SJSA1 (cell line): ENCODE data around the gene GNAQ. TPM values are rescaled to one million over a fixed set of nuclear protein-coding genes. Genes with fewer than 3 reads are reported as not detected.

Experiments
- DNase-seq, 2 experiments: peaks; one replicate each; pipeline ENCODE4 v3.0.0-alpha.2; 2015 to 2020; ENCODE audit warnings: low spot score in 2 of 2, low read depth in 1 of 2
- H3K27ac ChIP-seq: fragments of 250-450 bp; sonication (Bioruptor Pico); 2 replicates; pipeline ENCODE4 v1.5.1; 2020; ENCODE audit warnings: mild to moderate bottlenecking, moderate library complexity
- H3K27me3 ChIP-seq: fragments of 250-450 bp; sonication (Bioruptor Pico); replicated peaks from 2 replicates; pipeline ENCODE4 v1.5.1; 2020; ENCODE audit warnings: mild to moderate bottlenecking, moderate library complexity
- H3K36me3 ChIP-seq: fragments of 250-450 bp; sonication (Bioruptor Pico); 2 replicates; pipeline ENCODE4 v1.5.1; 2020; ENCODE audit warnings: mild to moderate bottlenecking
- H3K4me1 ChIP-seq: fragments of 250-450 bp; sonication (Bioruptor Pico); replicated peaks from 2 replicates; pipeline ENCODE4 v1.6.1; 2021; ENCODE audit warnings: mild to moderate bottlenecking
- H3K4me3 ChIP-seq: fragments of 250-450 bp; sonication (Bioruptor Pico); 2 replicates; pipeline ENCODE4 v1.5.1; 2020; ENCODE audit warnings: mild to moderate bottlenecking
- H3K9me3 ChIP-seq: fragments of 250-450 bp; sonication (Bioruptor Pico); replicated peaks from 2 replicates; pipeline ENCODE4 v1.5.1; 2020; ENCODE audit warnings: mild to moderate bottlenecking
- total RNA-seq: library from RNA; depleted of rRNA; stranded (reverse); fragments of >200 nt; shearing (Covaris generic); gene quantifications from 2 replicates; pipeline ENCODE4 v1.2.3, GENCODE V29; 2014

The GNAQ gene
- total RNA-seq, 1 experiment from 2014 or later, result 46.2 TPM

DNA sequence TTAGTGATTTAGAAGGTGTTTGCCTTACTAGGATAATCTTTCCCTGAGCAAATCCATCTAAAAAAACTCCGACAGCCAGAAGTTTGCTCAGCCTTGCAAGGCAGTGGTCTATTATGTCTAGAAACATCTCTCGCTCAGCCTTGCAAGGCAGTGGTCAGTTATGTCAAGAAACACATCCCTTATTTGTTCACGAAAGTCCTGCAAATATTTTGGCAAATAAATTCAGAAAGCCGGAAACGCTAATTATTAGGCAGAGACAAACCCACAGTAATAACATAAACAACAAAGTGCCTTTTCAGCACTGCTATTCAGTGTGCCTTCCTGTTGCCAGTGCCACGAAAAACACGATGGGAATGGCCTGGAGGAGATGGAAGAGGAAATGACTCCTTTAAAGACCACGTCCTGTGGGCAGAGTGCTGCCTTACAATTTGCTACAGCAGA is 184.5 kb downstream of the GNAQ start:
- DNase-seq, result no peak
- Histone ChIP-seq H3K27me3 (no peaks in the 10 kb centered on the region), H3K4me1 (peaks cover 27% of the 10 kb centered on the region), H3K4me3 (no peak overlapping the region), H3K27ac (no peak overlapping the region), H3K9me3 (no peaks in the 10 kb centered on the region), H3K36me3 (no peaks in the 10 kb centered on the region)

DNA sequence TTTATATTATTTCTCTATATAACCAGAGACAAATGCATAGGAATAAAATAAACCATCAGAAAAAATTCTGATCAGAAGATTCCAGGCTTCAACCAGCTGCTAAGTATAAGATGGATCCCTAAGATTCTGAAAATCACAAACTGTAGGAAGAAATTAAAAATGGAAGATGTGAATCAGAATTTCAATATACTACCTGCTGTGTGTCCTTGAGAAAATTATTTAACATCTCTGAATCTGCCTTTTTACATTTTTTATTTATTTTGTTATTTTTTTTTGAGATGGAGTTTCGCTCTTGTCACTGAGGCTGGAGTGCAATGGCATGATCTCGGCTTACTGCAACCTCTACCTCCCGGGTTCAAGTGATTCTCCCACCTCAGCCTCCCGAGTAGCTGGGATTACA is 187.2 kb downstream of the GNAQ start:
- peaks cover 43% of the 10 kb centered on the region for H3K4me1 ChIP-seq
- H3K4me3 ChIP-seq, result no peak overlapping the region
- H3K27me3 ChIP-seq, result no peaks in the 10 kb centered on the region
- H3K9me3 ChIP-seq, result no peaks in the 10 kb centered on the region
- no peak for DNase-seq
- H3K27ac ChIP-seq, result no peak overlapping the region
- no peaks in the 10 kb centered on the region for H3K36me3 ChIP-seq

DNA sequence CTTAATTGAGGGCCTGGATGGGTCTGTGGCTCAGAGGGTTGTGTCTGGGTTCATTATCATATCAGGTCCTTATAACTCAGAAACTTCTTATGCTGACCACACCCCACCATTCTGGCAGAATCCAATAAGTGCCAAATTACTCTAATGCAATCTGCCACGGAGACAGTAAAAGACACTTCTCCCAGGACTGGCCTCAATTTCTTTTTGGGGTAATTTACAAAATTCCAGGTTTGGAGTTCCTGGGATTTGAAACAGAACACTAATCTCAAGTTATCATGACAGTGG is 187.8 kb downstream of the GNAQ start:
- Histone ChIP-seq H3K9me3 (no peaks in the 10 kb centered on the region), H3K27me3 (no peaks in the 10 kb centered on the region), H3K27ac (no peak overlapping the region), H3K4me1 (peaks cover 39% of the 10 kb centered on the region), H3K36me3 (no peaks in the 10 kb centered on the region), H3K4me3 (no peak overlapping the region)
- DNase-seq, result no peak

DNA sequence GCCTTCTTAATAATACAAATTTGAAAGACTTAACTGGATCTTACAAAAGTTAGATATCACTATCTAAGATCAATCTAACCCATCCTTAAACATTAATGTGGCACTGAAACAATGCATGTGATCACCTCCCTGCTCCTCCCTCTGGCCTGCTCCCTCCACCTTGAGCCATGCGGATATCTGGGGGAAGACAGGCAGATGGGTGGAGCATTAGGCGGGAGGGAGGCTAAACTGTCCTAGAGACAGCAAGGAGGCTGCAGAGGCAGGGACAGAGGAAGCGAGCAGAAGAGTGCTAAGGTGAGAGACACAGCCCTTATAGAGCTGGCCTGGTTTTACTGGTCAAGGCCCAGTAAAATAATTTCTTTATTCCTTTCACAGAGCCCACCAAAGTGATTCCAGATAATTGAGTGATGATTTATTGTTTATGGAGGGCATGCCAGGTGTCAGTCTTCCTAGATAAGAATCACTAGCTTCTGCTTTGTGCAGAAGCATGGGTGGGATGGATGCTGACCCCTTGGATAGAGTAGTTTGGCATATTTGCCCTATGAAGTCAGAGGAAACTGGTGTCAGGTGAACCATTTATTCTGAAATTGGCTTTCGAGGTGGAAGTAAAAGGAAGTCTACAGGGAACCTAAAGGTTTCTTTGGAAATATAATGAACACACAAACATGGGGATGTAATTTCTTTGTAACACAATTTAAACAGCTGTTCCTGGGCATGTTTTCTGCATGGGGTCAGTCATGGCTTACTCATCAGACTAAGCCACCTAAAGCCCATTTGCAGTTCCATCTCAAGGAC is 188.3 kb downstream of the GNAQ start:
- H3K4me3 ChIP-seq, result no peak overlapping the region
- no peaks in the 10 kb centered on the region for H3K36me3 ChIP-seq
- H3K9me3 ChIP-seq, result no peaks in the 10 kb centered on the region
- H3K27me3 ChIP-seq, result no peaks in the 10 kb centered on the region
- H3K4me1 ChIP-seq, result peaks cover 37% of the 10 kb centered on the region
- H3K27ac ChIP-seq, result no peak overlapping the region
- no peak for DNase-seq

DNA sequence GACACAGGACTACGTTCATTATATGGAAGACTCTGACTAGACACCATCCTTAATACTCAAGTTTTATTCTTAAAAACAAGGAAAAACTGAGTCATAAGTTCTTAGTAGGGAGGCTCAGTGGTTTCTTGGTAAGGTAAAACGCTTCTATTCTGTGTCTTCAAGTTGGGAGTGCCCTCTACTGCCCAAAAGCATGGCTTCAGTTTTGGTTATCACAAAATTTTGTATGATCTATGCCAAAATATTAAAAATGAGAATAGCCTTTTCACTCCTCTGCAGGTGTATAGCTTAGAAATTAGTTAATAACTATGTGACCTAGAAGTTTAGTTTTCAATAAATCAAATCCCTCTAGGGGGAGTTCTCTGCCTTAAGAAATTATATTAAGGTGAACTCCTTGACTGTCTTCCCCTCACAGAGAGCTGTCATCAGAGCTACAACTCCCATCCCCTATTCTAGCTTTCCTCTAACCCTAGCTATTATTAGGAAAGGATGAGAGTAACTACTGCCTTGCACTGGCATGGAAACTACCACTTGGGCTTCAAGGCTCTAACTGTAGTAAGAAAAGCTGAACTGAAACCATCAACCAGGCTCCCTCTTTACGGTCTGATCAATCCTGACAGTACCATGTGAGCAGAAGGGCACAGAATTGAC is 189.7 kb downstream of the GNAQ start:
- H3K36me3 ChIP-seq, result no peaks in the 10 kb centered on the region
- H3K4me1 ChIP-seq, result peaks cover 26% of the 10 kb centered on the region
- H3K27ac ChIP-seq, result no peak overlapping the region
- no peaks in the 10 kb centered on the region for H3K9me3 ChIP-seq
- no peak overlapping the region for H3K4me3 ChIP-seq
- no peaks in the 10 kb centered on the region for H3K27me3 ChIP-seq
- no peak for DNase-seq

DNA sequence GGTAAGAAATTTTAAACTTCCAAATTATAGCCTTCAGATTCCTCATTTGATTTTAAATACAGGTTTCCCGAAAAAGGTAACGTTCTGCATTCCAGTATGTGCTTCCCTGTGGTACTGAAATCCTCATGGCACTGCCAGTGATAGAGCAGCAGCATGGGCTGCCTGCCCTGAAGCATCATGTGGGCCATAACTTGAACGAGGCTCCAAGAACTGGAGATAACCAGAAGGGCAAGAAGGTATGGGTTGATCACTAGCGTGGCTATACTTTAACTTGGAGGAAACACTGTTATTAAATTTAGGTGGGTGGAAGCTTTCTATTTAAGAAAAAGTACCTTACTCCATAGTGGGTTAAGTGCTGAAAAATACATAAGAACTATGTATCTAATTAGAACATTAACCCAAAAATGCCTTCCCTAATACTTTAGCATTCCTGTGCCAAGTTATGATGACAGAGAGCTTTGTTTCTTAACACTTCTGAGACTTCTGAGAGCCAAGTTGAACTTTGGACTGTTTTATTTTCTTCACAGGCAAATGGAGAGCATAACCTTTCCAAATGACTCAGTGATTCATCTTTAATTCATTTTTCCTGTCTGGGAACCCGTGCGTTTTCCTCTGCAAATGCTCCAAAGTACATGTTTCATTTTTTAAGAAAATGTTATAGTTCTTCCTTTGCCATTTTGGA is 192.0 kb downstream of the GNAQ start:
- H3K27ac ChIP-seq, result no peak overlapping the region

DNA sequence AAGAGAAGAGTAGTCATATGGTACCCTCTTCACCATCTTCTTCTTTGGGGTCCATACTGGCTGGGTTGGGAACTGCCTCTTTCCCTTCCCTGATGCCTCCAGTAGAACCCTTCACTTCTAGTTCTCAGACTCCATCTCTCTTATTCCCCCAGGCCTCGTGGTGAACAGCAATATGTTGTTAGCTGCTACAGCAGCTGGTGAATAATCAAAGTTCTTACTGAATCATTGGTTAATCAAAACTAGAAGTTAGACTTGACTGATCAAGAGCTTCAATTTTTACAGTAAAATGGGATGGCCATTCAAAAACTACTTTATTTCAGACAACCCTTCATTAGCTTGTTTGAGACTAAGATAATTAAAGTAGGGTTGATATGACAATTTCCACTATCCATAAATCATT is 192.6 kb downstream of the GNAQ start:
- Histone ChIP-seq H3K9me3 (no peaks in the 10 kb centered on the region), H3K27ac (no peak overlapping the region), H3K36me3 (no peaks in the 10 kb centered on the region), H3K4me1 (peaks cover 16% of the 10 kb centered on the region), H3K4me3 (no peak overlapping the region), H3K27me3 (no peaks in the 10 kb centered on the region)
- DNase-seq, result no peak

More for the DNA sequence above, 192.0 kb downstream of the GNAQ start:
- H3K4me1 ChIP-seq, result peaks cover 16% of the 10 kb centered on the region
- DNase-seq, result no peak
- no peak overlapping the region for H3K4me3 ChIP-seq
- H3K9me3 ChIP-seq, result no peaks in the 10 kb centered on the region
- H3K36me3 ChIP-seq, result no peaks in the 10 kb centered on the region
- no peaks in the 10 kb centered on the region for H3K27me3 ChIP-seq

DNA sequence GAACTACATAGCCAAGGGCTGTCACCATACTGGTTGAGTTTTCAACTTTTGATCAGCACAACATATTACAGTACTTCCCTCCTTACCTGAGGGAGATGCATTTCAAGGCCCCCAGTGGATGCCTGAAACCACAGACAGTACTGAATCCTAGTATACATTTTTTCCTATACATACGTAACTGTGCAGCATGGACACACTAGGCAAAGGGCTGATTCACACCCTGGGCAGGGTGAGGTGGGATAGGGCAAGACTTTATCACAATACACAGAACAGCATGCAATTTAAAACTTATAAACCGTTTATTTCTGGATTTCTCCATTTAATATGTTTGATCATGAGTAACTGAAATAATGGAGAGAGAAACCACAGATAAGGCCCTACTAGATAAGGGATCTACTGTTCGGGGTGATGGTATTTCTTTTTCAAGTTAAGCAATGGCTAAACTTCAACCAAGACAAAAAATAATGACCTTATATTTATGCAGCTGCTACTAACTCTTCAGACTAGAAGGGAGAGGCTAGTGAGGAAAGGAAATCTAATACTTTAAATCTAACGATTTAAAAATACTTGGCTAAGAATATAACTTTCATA is 196.6 kb downstream of the GNAQ start:
- Histone ChIP-seq H3K27me3 (no peaks in the 10 kb centered on the region), H3K4me1 (peaks cover 5% of the 10 kb centered on the region; the same call in 1 of the 2 replicates), H3K9me3 (no peaks in the 10 kb centered on the region), H3K4me3 (no peak overlapping the region), H3K36me3 (no peaks in the 10 kb centered on the region), H3K27ac (no peak overlapping the region)
- no peak for DNase-seq

DNA sequence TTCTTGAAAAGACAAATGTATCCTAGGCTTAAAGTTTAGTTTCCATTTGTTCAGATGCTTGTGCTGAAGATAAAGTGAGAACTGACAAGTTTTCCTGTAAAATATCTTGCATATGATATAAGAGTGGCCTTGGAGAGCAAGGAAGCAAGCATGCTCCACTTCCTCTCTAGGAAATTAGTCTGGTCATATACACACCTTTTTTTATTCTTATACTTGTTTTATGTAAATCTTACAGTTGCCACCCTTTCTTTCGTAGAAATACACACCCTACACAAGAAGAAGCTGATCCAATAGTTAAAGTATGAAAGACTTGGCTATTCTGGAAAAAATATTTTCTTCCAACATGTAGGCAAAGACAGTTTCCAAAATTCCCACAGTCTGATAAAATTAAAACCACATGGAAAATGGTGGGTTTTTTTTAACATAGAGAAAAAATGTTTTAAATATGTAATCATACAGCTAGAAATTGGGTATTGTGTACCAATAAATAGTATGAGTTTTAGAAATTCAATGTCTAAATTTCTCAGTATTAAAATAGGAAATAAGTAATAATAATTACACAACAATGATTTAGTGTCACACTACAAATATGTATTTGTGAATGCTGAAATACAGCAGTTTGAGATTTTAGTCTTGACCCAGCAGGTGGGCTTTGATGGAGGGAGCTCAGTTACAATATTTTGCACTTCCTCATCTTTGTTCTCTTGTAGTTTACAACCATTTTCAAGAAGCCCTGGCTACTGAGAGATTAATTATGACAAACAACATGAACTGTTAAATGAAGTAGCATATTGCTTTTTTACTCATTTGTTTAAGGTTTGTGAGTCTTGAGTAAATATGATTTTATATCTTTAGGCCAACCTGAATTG is 197.8 kb downstream of the GNAQ start:
- no peak overlapping the region for H3K4me3 ChIP-seq
- no peaks in the 10 kb centered on the region for H3K4me1 ChIP-seq
- no peak overlapping the region for H3K27ac ChIP-seq
- no peak for DNase-seq
- H3K27me3 ChIP-seq, result no peaks in the 10 kb centered on the region
- H3K36me3 ChIP-seq, result no peaks in the 10 kb centered on the region
- no peaks in the 10 kb centered on the region for H3K9me3 ChIP-seq

DNA sequence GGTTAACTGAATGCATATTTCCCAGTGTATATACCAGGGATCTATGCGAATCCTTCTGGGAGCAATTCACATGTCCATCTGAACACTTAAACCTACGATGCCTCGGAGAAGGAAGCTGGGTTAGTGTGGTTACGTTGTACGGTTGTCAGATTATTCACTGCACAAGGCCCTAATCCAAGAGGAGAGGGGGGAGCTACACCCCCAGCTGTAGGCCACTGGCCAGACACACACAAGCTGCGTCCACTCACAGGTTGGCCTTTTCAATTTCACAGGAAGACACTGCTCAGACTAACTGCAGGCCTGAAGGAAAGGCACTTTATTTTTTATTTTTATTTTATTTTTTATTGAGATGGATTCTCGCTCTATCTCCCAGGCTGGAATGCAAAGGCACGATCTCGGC is 199.0 kb downstream of the GNAQ start:
- no peak for DNase-seq
- no peak overlapping the region for H3K27ac ChIP-seq
- H3K9me3 ChIP-seq, result no peaks in the 10 kb centered on the region
- H3K4me3 ChIP-seq, result no peak overlapping the region
- H3K4me1 ChIP-seq, result no peaks in the 10 kb centered on the region
- H3K27me3 ChIP-seq, result no peaks in the 10 kb centered on the region
- no peaks in the 10 kb centered on the region for H3K36me3 ChIP-seq

DNA sequence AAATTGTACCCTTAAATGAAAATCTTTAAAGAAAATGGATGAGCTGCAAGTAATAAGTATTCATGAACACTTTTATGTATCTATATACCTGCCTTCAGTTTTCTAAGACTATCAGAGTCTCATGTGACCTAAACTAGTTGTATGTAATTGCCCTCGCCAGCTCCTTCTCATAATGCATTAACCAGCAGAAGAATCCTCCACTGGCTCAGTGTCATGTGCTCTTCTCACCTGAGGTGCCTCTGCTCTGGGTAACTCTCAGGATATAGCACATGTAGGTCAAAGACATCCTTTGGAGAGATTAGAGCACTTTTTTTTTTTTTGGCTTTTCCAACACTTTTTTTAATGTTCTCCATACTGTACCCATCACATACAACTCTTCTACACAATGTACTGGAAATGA is 199.8 kb downstream of the GNAQ start:
- no peaks in the 10 kb centered on the region for H3K36me3 ChIP-seq
- no peak overlapping the region for H3K4me3 ChIP-seq
- H3K27me3 ChIP-seq, result no peaks in the 10 kb centered on the region
- H3K9me3 ChIP-seq, result no peaks in the 10 kb centered on the region
- no peak for DNase-seq
- peaks cover 6% of the 10 kb centered on the region for H3K4me1 ChIP-seq
- no peak overlapping the region for H3K27ac ChIP-seq

DNA sequence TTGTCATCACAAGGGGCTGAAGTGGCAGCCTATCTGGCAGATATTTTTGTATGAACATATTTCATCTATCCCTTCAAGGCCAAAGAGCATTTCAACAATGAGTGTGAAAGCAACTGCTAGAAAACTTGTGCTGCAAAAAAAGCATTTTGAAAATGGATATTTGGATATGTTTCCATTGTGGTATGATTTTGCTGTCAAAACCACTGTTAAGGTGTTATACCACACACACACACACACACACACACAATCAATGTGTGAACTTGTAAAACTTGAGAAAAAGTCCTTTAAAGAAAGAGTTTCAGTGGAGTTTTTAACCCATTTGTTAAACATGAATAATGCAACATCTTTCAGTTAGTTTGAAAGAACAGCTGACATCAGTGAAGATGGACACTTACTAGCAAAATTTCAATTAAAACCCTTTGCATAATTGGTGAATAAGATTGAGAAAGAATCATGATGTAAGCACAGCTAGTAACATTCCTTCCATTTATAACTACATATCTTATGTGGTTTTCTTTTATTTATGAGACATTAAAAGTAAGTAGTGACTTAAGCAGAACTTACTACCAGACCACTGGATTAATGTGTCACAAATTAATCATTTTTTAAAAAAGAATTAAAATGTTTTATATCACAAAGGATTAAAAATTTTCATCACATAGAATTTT is 200.9 kb downstream of the GNAQ start:
- Histone ChIP-seq H3K4me3 (no peak overlapping the region), H3K27ac (no peak overlapping the region), H3K4me1 (peaks cover 13% of the 10 kb centered on the region), H3K36me3 (no peaks in the 10 kb centered on the region), H3K27me3 (no peaks in the 10 kb centered on the region), H3K9me3 (no peaks in the 10 kb centered on the region)
- no peak for DNase-seq

DNA sequence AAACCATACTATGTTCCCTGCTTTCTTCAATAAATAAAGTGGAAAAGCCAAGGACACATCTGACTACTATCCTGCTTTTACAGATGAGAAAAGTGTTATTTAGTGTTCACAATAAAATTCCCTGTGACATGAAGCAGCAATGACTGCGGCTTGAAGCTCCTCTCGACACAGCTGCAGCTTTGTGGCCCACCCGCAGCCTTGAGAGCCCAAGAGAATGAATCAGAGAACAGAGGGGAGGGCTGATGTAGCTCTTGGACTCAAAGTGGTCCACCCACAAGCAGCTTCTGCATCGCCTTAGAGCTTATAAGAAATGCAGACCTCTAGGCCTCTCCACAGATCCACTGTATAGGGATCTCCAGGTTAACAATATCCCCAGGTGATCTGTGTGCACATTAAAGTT is 202.2 kb downstream of the GNAQ start:
- Histone ChIP-seq H3K27ac (no peak overlapping the region), H3K27me3 (no peaks in the 10 kb centered on the region), H3K36me3 (no peaks in the 10 kb centered on the region), H3K4me1 (peaks cover 13% of the 10 kb centered on the region), H3K4me3 (no peak overlapping the region), H3K9me3 (no peaks in the 10 kb centered on the region)
- DNase-seq, result no peak
